Measurements from ENCODE around the gene KCNK16. TPM values are rescaled to one million over a fixed set of nuclear protein-coding genes. Genes with fewer than 3 reads are reported as not detected.

KCNK16 gene
- total and polyA plus RNA-seq, 10 of the 15 experiments (the other 5 are each of a cell fraction or from before 2014, with no cell fraction given) = not detected

DNA sequence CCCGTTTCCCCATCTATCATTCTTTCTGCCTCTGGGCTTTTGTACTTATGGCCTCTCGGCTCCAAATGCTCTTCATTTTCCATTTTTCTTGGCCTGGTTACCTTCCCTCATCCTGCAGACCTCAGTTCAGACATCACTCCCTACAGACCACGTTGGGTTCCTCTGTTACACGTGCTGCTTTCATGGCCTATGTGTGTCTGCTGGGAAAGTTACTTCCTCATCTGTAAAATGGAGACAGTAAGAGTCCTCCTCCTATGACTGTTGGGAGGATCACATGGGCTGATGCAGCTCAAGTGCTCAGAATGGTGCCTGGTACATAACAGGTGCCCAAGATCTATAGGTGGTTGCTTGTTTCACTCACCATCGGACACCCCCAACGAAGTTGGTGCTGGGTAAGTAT lies 21.8 kb downstream of the KCNK16 start:
- POLR2A ChIA-PET = interaction anchor here (1.2 kb wide), 1 partner anchor 103 kb away, joined by 3 read pairs; no protein-coding TSS in a partner anchor
- BruUV-seq (replicated peaks) = no TSS peak
- CTCF ChIA-PET = interaction anchor here (0.7 to 7.5 kb wide), 6 partner anchors 9 to 428 kb away, joined by 3 to 167 read pairs (median 4); no protein-coding TSS in a partner anchor

More for the DNA sequence above, 21.8 kb downstream of the KCNK16 start:
- Histone ChIP-seq H3K79me2 (ENCODE audit: control insufficient read depth, insufficient read depth, low read length) (no peaks in the 10 kb centered on the region), H3K4me1 (ENCODE audit: control insufficient read depth, insufficient read depth, low read length) (0 out of 2 replicates have a peak, but pooled peaks cover 2% of the 10 kb centered on the region), H3K36me3 (ENCODE audit: control insufficient read depth in 2 of 2, insufficient read depth in 2 of 2, low read length in 1 of 2) (no peaks in the 10 kb centered on the region), H3K27ac (ENCODE audit: control insufficient read depth, insufficient read depth) (no peak overlapping the region), H2AFZ (ENCODE audit: control insufficient read depth, low read depth, low read length) (no peak overlapping the region), H3K4me2 (ENCODE audit: control insufficient read depth, insufficient read depth) (no peak overlapping the region), H3K9me3 (replicated peaks; ENCODE audit: control insufficient read depth, insufficient read depth, low read length) (no peaks in the 10 kb centered on the region), H3K4me3 (no peak overlapping the region), H4K20me1 (ENCODE audit: control insufficient read depth, insufficient read depth) (no peaks in the 10 kb centered on the region), H3K9ac (ENCODE audit: control insufficient read depth, insufficient read depth, low read length) (no peak overlapping the region), H3K27me3 (replicated peaks in 1 of 2; ENCODE audit: control insufficient read depth in 2 of 2, insufficient read depth in 2 of 2, low read length in 1 of 2) (peaks cover 0 to 3% of the 10 kb centered on the region in 2 experiments; a peak in 3 of 4 replicates)
- FAIRE-seq (no peak), ATAC-seq (no peak), DNase-seq (ENCODE audit: low read depth, low spot score) (no peak)
- TF ChIP-seq, protein P1, sequence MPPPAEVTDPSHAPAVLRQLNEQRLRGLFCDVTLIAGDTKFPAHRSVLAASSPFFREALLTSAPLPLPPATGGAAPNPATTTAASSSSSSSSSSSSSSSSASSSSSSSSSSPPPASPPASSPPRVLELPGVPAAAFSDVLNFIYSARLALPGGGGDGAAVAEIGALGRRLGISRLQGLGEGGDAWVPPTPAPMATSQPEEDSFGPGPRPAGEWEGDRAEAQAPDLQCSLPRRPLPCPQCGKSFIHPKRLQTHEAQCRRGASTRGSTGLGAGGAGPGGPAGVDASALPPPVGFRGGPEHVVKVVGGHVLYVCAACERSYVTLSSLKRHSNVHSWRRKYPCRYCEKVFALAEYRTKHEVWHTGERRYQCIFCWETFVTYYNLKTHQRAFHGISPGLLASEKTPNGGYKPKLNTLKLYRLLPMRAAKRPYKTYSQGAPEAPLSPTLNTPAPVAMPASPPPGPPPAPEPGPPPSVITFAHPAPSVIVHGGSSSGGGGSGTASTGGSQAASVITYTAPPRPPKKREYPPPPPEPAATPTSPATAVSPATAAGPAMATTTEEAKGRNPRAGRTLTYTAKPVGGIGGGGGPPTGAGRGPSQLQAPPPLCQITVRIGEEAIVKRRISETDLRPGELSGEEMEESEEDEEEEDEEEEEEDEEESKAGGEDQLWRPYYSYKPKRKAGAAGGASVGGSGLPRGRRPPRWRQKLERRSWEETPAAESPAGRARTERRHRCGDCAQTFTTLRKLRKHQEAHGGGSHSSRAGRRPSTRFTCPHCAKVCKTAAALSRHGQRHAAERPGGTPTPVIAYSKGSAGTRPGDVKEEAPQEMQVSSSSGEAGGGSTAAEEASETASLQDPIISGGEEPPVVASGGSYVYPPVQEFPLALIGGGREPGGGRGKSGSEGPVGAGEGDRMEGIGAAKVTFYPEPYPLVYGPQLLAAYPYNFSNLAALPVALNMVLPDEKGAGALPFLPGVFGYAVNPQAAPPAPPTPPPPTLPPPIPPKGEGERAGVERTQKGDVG (CRISPR knock-in tag; IDR thresholded peaks at IDR 0.05) = no peak
- TF ChIP-seq HDAC2 (IDR thresholded peaks at IDR 0.05) (no peak), CHD4 (IDR thresholded peaks at IDR 0.05) (no peak), RELA (IDR thresholded peaks at IDR 0.05; ENCODE audit: borderline replicate concordance, partially characterized antibody) (no peak)
- in situ Hi-C loops (cut with MboI) (loop anchor here (5.0 kb wide), 3 partner anchors 133 to 428 kb away; no protein-coding TSS in a partner anchor), intact Hi-C loops (cut with micrococcal nuclease; ENCODE audit: unreplicated experiment) (loop anchor here (5.0 kb wide), 2 partner anchors 303 to 428 kb away; no protein-coding TSS in a partner anchor)
- ChIA-PET RAD21 (ENCODE audit: unreplicated experiment) (interaction anchor here (1.0 to 5.0 kb wide), 2 partner anchors 110 to 134 kb away, joined by 3 to 71 read pairs; no protein-coding TSS in a partner anchor), SMC1A (ENCODE audit: uncharacterized antibody, unreplicated experiment) (interaction anchor here (0.9 to 7.4 kb wide), 4 partner anchors 103 to 304 kb away, joined by 4 to 83 read pairs (median 8); no protein-coding TSS in a partner anchor)
- 8% methylated on average over 6 of the region's 6 CpGs for WGBS (ENCODE audit: insufficient coverage, insufficient replicate concordance, low lambda C conversion rate, missing lambda C conversion rate)

Data from GM12878 (cell line).